ENCODE results near the gene SCG5.

SCG5 gene

DNA sequence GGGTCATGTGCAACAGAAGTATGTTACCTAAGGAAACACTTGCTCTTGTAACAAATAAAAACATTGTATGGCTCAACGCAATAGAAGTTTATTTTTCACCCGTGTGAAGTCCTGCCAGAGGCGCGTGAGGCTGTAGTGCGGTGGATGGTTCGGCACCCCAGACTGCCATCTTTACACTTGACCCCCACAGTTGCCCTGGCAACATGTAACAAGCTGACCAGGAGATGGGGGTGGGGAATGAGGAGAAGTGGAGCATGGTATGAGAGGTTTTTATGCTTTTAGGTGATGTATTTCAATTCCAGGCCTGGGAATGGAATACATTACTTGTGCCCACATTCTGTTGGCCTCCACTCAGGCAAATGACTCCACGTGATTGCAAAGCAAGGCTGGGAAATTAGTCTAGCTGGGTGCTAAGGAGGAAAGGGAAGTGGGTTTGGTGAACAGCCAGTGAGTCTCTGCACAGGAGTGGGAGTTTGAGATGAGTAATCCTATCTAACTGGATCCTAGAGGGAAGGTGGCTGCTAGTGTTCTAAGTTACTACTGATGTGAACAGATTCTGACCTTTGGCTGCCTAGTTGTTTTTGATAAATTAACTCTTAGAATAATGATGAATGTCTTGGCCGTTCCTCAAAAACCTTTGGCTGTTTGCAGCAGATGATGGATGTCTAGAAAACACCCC is 42.5 kb downstream of the SCG5 start:
- DNase-seq, result peak in 29 of 42 donors; percentile 25 to 85 (median 52)
- intact Hi-C loops (cut with DNase I), result no loop called here

DNA sequence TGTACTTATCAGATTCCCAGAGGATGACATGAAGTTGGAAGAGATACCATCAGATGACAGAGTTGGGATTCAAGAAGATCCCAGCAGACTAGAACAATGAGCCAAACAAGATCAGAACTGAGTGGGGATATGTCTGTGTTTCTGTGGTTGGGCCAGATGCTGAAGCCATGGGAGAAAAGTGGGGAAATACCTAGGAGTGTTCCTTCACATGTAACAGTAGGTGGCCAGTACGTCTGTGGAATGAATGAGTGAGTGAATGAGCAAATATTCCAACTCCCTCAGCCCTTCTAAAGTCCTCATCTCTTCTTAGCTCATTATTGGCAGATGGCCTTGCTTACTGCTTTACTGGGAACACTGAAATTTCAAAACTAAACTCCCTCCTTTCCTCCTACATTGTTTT is 44.1 kb downstream of the SCG5 start:
- no peak for DNase-seq
- intact Hi-C loops (cut with DNase I), result no loop called here

DNA sequence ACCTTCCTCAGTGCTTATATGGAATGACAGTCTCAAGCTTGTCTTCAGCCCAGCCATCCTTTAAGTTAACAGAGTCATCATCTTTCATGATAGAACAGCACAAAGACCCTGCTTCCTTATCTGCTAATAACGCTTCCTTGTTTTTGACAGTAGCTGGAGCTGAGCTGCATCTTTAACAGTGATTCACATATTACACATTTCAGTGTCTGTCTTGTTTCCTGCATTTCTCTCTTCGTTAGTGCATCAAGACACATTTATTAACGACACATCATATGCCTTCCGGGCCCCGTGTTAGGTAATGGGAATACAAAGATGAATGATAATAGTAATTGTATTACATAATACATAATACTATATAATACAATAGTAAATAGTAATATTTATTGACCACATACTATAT is 46.0 kb downstream of the SCG5 start:
- no peak for DNase-seq
- intact Hi-C loops (cut with DNase I), result no loop called here

DNA sequence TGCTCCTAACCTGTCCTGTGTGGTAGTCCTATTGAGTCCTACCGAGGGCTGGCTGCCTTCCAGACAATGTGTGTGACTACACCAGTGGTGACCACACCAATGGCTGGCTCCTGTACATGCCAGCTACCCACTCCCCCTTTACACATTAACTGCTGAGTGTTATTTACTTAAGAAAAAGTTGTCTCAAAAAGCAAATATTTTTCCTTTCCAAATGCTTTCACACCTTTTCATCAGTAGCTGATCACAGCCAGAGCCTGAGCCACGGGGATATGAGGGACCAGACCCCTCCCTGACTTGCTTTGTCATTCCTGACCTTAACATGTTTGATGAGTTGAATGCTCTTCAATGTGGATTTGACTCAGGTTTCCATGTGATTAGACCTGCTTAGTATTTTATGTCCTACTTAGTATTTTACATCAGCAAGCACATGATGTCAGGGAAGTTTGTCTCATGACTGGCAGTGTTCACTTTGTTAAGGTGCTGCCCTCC is 46.7 kb downstream of the SCG5 start:
- intact Hi-C loops (cut with DNase I), result no loop called here
- DNase-seq, result no peak

- intact Hi-C loops (cut with DNase I), result no loop called here
- DNase-seq, result no peak
These were observed 49.6 kb downstream of the SCG5 start for GRCh38 chr15:32690941-32691688.

- intact Hi-C loops (cut with DNase I), result no loop called here
These were observed 50.2 kb downstream of the SCG5 start for GRCh38 chr15:32691689-32692038.

GRCh38 chr15:32692286-32692685 is 50.8 kb downstream of the SCG5 start:
- no peak for DNase-seq
- intact Hi-C loops (cut with DNase I), result no loop called here

More at GRCh38 chr15:32691689-32692038, 50.2 kb downstream of the SCG5 start:
- peak in 23 of 42 donors; percentile 10 to 68 (median 36) for DNase-seq

DNA sequence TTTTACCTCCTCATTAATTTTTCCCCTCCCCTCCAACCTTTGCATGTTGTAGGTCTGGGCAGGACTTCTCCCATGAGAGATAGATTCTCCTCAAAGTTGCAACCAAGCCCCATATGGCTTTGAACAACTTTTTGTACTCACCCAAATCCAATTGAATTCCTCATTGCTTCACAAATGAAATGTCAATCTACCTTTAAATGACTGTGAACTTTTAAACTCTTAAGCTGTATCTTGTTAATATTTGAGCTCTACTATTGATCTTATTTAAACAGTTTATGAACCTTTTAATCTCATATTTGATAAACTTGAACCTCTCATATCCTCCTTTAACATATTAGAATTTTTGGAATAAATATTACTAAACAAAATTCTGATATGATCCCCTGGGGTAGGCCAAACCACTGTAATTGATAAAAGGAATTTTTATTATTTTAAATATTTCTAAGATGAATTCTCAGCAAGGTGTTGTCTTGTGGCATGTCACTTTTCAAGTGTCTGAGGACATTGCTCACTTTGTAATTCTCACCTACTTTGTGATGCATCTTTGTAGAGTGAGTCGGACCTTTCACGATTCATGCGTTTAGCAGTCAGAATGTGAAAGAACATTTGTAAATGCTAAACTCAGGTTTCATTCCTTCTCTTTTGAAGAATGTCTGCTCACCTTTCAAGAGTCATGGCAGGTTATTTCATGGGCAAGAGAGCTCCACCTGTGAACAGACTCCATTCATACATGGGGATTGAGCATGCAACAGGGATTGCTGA is 52.9 kb downstream of the SCG5 start:
- no peak for DNase-seq
- intact Hi-C loops (cut with DNase I), result no loop called here

- intact Hi-C loops (cut with DNase I), result no loop called here
- no peak for DNase-seq
These were observed 57.4 kb downstream of the SCG5 start for GRCh38 chr15:32698773-32699390.

GRCh38 chr15:32700501-32701150 is 59.1 kb downstream of the SCG5 start:
- intact Hi-C loops (cut with DNase I), result no loop called here
- no peak for DNase-seq

DNA sequence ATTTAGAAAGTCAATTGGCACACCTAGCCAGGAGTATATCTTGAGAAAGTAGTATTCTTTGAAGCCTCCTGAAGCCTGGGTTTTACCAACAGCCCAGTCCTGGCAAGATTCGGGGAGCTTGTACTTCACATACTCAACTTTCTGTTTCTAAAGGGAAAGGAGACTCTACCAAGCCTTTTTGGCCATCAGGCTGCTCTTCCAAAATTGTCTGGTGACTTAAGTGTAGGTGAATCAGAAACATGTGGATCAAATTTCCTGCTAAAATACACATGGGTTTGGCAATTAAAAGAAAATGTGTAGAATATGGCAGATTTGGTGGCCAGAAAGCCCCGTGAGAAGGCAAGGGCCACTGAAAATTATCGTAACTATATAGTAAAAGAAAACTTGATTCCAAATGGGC is 60.4 kb downstream of the SCG5 start:
- intact Hi-C loops (cut with DNase I), result no loop called here

DNA sequence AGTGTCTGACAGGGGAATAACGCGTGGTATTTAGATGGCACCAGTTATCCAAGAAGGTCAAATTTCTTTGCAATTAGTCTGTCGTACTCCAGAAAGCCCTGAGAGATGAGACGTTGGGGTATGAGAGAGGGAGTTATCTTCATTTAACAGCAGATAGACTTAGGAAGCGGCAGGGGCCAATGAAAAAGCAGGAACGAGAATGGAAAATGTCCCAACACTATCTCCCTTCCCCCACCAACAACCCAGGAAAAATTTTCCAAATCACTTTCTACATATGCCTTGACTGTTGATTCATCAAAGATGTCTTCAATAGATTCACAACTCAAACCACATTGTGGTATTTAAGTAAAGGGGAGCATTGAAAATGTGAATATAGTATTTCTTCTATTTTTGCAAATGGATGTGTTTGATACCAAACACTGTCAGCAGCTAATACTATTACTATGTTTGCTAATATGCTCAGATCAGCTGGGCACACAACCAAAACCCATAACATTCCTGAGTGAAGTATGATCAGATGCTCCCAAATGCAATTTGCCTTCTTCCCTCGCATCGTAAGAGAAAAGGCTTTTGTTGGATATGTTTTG is 63.0 kb downstream of the SCG5 start:
- intact Hi-C loops (cut with DNase I), result no loop called here
- DNase-seq, result no peak

More for the DNA sequence above, 60.4 kb downstream of the SCG5 start:
- no peak for DNase-seq

- intact Hi-C loops (cut with DNase I), result no loop called here
- no peak for DNase-seq
These were observed 63.9 kb downstream of the SCG5 start for GRCh38 chr15:32705446-32705845.

DNA sequence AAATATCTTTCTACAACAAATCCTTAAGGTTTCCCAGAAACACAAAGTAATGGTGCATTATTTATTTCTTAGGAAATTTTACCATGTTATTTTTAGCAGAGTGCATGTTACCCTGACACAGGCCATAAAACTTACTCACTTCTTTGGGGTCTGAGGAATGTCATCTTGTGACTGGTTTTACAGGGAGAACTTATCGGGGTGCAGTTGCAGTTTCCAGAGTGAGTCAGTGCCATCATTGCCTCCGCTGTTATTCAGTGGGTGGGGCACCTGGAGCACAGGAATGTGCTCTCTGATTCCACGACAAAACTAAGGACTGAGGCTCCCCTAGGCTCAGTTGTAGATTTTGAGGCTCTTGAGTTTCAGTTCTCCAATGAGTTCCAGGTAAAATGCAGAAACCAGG is 65.2 kb downstream of the SCG5 start:
- intact Hi-C loops (cut with DNase I), result no loop called here
- no peak for DNase-seq

GRCh38 chr15:32707436-32707835 is 65.9 kb downstream of the SCG5 start:
- DNase-seq, result no peak
- intact Hi-C loops (cut with DNase I), result no loop called here

GRCh38 chr15:32709295-32710033 is 68.0 kb downstream of the SCG5 start:
- DNase-seq, result no peak
- intact Hi-C loops (cut with DNase I), result no loop called here

GRCh38 chr15:32715276-32715675 is 73.8 kb downstream of the SCG5 start:
- no peak for DNase-seq
- intact Hi-C loops (cut with DNase I), result no loop called here

Measured in head of caudate nucleus (tissue), 42 donors.